Ectodermal cell (in vitro differentiated cells): ENCODE data around the gene CTTNBP2.

ENCODE experiments used
- H3K27ac ChIP-seq: 2 replicates; pipeline ENCODE4 v1.7.0; 2013; ENCODE audit warnings: mild to moderate bottlenecking, low read depth, low read length; ENCODE audit not compliant: insufficient read depth, poor library complexity, severe bottlenecking
- H3K27me3 ChIP-seq: 2 replicates; pipeline ENCODE4 v1.7.0; 2013; ENCODE audit warnings: mild to moderate bottlenecking, low read length; ENCODE audit not compliant: insufficient read depth, control insufficient read depth, poor library complexity, severe bottlenecking
- H3K36me3 ChIP-seq: one replicate; pipeline ENCODE4 v1.7.0; 2013; ENCODE audit warnings: low read length; ENCODE audit not compliant: control insufficient read depth, insufficient read depth
- H3K4me1 ChIP-seq: one replicate; pipeline ENCODE4 v1.7.0; 2013; ENCODE audit warnings: low read length; ENCODE audit not compliant: control insufficient read depth, insufficient read depth
- H3K4me3 ChIP-seq: 2 replicates; pipeline ENCODE4 v1.7.0; 2013; ENCODE audit warnings: low read depth, low read length, control low read depth; ENCODE audit not compliant: insufficient read depth
- H3K9me3 ChIP-seq: 2 replicates; pipeline ENCODE4 v1.7.0; 2013; ENCODE audit warnings: mild to moderate bottlenecking, low read length, moderate library complexity; ENCODE audit not compliant: control insufficient read depth
- WGBS, 2 experiments: methylation state at CpG; one replicate each; pipeline ENCODE4 v1.1.7; 2013; ENCODE audit warnings: missing lambda C conversion rate in 2 of 2; 5-methylcytosine and 5-hydroxymethylcytosine counted together

Gene CTTNBP2

DNA sequence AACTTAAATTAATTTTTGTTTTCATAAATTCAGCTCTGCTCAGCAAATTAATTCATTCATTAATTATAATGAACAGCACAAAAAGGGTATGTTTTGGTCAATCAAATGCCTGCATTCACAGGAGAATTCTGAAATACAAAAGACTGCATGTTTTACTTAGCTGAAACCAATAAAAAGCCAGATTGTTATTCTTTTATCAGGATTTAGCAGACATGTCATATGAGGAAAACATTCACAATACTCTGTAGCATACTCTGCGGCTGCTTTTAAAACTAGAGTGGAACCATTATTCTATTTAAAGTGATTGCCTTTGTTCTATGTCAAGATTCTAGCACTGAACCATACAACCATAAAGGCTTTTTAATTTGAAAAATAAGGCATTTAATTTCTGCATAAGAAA is 19.1 kb downstream of the CTTNBP2 start:
- Histone ChIP-seq H3K4me1 (no peaks in the 10 kb centered on the region), H3K27me3 (no peaks in the 10 kb centered on the region), H3K36me3 (no peaks in the 10 kb centered on the region), H3K9me3 (no peaks in the 10 kb centered on the region), H3K4me3 (no peak overlapping the region), H3K27ac (no peak overlapping the region)
- WGBS, 2 experiments, result 100% methylated on average over 1 of the region's 1 CpG

DNA sequence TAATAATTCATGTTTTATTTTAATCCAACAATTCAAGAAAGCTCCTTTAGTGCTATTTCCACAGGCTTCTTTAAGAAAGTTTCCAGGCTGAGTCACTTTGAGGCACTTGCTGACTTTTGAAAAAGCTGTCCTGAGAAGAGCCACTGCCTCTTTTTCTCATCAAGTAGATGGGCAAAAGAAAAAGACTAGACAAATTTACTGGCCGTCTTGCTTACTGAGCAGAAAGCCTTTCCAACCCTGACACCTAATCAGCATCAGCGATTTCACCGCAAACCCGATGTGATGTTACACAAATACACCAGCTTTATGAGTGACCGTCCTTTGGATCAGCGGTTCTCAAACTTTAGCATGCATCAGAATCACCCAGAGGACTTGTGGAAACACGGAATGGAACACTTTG is 24.3 kb downstream of the CTTNBP2 start:
- WGBS, 2 experiments, result 94 to 98% methylated on average over 7 of the region's 7 CpGs
- Histone ChIP-seq H3K4me1 (no peaks in the 10 kb centered on the region), H3K4me3 (no peak overlapping the region), H3K36me3 (peaks cover 5% of the 10 kb centered on the region), H3K27me3 (no peaks in the 10 kb centered on the region), H3K9me3 (no peaks in the 10 kb centered on the region), H3K27ac (no peak overlapping the region)

DNA sequence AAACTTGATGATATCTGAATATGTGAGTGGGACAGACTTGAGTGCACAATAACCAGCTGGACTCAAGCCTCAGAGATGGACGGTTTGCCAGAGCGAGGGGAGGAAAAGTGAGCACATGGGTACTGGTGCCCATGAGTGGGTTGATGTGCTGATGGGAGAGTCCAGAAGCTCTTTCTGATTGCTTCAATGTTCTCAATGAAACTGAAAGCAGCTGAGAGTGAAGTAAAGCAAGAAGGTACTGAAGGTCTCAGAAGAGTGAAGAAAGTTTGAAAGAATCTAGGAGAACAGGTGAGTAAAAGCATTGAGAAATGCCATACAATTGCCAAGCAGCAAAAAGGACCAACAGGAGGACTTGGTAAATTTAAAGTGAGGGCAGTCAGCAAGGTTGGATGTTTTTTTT is 28.6 kb downstream of the CTTNBP2 start:
- H3K9me3 ChIP-seq, result peaks cover 3% of the 10 kb centered on the region
- no peak overlapping the region for H3K27ac ChIP-seq
- peaks cover 5% of the 10 kb centered on the region for H3K36me3 ChIP-seq
- no peak overlapping the region for H3K4me3 ChIP-seq
- 96 to 97% methylated on average over 2 of the region's 2 CpGs for WGBS, 2 experiments
- no peaks in the 10 kb centered on the region for H3K4me1 ChIP-seq
- H3K27me3 ChIP-seq, result no peaks in the 10 kb centered on the region

DNA sequence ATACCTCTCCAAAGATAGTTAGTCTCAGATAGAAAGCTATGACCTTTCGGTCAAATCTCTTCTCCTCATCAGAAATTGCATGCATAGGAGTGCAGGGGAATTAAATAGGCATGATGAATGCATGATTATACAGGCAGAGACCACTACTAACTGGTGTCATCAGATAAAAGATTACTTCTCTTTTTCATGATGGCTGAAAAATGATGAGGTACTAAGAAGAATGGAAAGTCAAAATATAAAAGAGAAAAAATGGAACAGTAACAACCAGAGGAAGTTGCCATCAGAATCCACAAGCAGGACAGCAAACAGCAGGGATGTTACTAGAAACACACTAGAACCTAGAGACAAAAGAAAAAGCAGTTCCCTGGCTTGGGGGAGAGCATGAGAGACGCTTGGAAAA is 31.6 kb downstream of the CTTNBP2 start:
- H3K27ac ChIP-seq, result no peak overlapping the region
- WGBS, 2 experiments, result 90 to 95% methylated on average over 2 of the region's 2 CpGs

DNA sequence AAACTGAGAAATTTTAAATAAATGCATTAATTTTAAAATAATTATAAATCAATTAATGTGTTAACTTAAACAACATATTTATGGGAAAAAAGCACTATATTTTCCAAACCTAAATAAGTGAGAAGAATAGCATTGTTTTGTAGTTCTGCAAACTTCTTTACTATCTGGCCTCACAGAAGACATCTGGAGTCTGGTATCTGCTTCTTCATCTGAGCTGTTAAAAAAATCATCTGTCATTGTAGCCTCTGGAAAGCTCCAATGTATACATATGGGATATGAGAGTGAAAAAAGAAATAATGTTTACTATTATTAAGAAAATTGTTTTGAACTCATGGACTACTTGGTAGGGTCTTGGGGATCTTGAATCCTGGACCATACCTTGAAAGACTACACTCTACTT is 32.2 kb downstream of the CTTNBP2 start:
- Histone ChIP-seq H3K27me3 (no peaks in the 10 kb centered on the region), H3K9me3 (peaks cover 3% of the 10 kb centered on the region), H3K4me1 (no peaks in the 10 kb centered on the region), H3K36me3 (peaks cover 5% of the 10 kb centered on the region), H3K27ac (no peak overlapping the region), H3K4me3 (no peak overlapping the region)

More for the DNA sequence above, 31.6 kb downstream of the CTTNBP2 start:
- H3K4me1 ChIP-seq, result no peaks in the 10 kb centered on the region
- H3K27me3 ChIP-seq, result no peaks in the 10 kb centered on the region
- no peak overlapping the region for H3K4me3 ChIP-seq
- H3K36me3 ChIP-seq, result peaks cover 5% of the 10 kb centered on the region
- peaks cover 3% of the 10 kb centered on the region for H3K9me3 ChIP-seq

DNA sequence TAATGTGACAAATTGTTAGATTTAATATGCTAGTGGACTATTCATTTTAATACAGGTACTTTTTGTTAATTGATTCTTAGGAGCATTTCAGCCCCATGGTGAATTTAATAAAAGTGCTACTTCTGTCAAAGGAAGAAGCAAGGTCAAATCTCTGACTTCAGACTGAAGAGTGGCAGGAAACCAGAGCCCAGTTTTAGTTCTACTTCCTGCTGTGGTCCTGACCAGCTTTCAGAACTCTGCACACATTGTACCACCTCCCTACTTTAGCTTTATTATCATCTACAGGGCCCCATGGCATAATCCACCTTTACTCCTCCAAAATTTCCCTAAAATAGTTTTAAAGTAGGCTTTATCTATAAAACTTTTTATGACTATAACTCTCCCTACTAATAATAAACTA is 33.7 kb downstream of the CTTNBP2 start:
- peaks cover 4% of the 10 kb centered on the region for H3K4me1 ChIP-seq

DNA sequence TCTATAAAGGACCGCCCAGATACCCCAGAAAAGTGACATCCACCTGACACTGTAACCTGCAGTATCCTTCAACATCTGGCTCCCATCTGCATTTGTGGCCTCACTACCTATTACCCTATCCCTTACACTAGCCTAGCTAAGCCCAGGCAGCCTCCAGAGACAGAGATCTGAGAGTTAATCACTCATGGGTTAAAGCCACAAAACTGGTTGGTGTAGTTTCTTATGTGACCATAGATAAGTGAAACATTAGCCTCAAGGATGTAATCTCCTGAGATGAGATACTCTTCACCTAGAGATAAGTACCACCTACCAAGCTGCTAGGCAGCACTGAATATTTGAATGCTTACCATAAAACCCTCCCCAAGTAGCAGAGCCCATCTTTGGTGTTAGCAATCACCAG is 35.4 kb downstream of the CTTNBP2 start:
- H3K4me3 ChIP-seq, result no peak overlapping the region
- no peaks in the 10 kb centered on the region for H3K36me3 ChIP-seq
- peaks cover 4% of the 10 kb centered on the region for H3K4me1 ChIP-seq
- no peak overlapping the region for H3K27ac ChIP-seq
- H3K9me3 ChIP-seq, result peaks cover 2% of the 10 kb centered on the region
- no peaks in the 10 kb centered on the region for H3K27me3 ChIP-seq
- 86 to 98% methylated on average over 1 of the region's 1 CpG for WGBS, 2 experiments

More for the DNA sequence above, 33.7 kb downstream of the CTTNBP2 start:
- H3K9me3 ChIP-seq, result peaks cover 3% of the 10 kb centered on the region
- H3K4me3 ChIP-seq, result no peak overlapping the region
- H3K27ac ChIP-seq, result no peak overlapping the region
- no peaks in the 10 kb centered on the region for H3K27me3 ChIP-seq
- no peaks in the 10 kb centered on the region for H3K36me3 ChIP-seq

DNA sequence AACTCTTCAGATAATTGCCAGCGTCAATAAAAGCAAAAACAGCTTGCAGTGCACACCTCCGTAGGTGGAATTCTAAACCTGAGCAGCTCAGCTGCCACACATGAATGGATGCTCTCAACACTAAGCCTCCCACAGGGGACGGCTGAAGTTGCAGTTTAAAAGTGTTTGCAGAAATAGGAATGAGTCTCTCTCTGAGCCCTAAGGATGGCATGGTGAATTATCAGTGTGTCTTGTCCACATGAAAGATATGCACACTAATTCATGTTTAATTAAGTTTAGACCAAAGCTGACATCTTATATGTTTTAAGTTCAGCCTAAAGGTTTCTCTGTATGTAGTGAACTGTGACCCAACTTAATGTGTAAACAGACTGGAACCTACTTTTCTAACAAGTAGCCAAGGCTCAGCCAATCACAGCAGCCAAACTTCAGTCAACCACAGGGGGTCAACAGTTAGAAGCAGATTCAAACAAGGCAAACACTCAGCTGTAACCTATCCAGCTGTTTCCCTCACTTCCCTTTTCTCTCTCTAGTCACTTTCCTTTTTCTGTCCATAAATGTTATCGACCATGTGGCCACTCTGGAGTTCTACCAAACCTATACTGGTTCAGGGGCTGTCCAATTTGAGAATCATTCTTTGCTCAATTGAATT is 38.1 kb downstream of the CTTNBP2 start:
- WGBS, 2 experiments, result 70 to 72% methylated on average over 4 of the region's 4 CpGs
- Histone ChIP-seq H3K27ac (no peak overlapping the region), H3K4me3 (no peak overlapping the region), H3K27me3 (no peaks in the 10 kb centered on the region), H3K9me3 (no peaks in the 10 kb centered on the region), H3K36me3 (no peaks in the 10 kb centered on the region), H3K4me1 (peaks cover 4% of the 10 kb centered on the region)

DNA sequence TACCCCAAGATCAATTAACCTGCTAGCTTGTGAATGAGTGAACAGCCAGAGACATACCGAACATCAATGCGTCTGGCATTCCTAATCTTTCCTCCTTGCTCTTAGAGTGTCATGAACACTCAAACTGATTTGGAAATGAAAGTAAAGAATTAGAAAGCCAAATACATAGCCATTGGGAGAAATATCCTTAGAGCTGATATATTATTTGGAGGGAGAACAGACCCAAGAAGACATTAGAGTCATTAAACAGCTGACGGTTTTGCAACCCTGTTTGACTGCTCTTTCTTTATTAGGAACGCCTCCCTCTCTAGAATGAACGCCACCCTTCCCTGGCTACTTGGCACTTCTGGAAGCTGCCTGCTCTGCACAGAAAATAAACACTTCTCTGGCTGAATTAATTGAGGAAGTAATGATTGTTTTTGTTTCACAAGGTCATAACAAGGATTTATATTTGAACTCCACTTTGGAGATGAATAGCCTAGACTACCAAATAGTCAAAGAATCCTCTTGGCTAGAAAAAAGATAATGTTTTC is 42.8 kb downstream of the CTTNBP2 start:
- no peaks in the 10 kb centered on the region for H3K27me3 ChIP-seq
- H3K4me1 ChIP-seq, result no peaks in the 10 kb centered on the region
- H3K4me3 ChIP-seq, result no peak overlapping the region
- WGBS, 2 experiments, result 90 to 94% methylated on average over 5 of the region's 5 CpGs
- H3K36me3 ChIP-seq, result no peaks in the 10 kb centered on the region
- no peak overlapping the region for H3K27ac ChIP-seq
- H3K9me3 ChIP-seq, result no peaks in the 10 kb centered on the region

DNA sequence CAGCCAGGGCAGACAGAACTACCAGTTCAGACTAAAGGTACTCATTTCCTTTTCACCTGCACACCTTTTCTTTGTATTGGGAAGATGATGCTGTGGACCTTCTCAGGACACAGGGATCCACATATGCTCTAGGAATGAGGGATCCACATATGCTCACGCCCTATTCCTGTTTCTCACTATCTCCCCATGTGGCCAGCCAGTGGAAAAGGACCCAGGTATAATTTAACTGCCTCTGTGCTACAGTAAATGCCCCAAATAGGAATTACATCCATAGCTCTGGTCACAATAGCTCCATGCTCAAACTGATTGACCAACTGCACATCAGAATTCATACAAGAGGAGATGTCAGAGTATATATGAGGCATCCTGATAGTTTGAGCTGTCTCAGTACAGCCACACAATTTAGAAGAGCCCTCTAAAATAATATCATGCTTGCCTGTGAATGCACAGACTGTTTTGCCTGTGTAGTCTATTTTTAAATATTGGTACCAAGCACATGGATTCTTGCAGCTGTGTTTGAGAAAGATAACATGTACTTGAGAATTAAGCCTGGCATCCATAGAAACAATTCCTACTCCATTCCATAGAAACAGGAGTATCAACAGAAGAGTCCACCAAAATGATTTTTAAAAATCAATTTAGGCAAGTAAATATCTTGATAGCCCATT is 43.7 kb downstream of the CTTNBP2 start:
- Histone ChIP-seq H3K36me3 (no peaks in the 10 kb centered on the region), H3K27me3 (no peaks in the 10 kb centered on the region), H3K9me3 (no peaks in the 10 kb centered on the region), H3K4me1 (no peaks in the 10 kb centered on the region), H3K4me3 (no peak overlapping the region), H3K27ac (no peak overlapping the region)
- WGBS, 2 experiments, result 91 to 100% methylated on average over 1 of the region's 1 CpG
